Stimulated activated CD4-positive, alpha-beta T cell treated with anti-CD3 and anti-CD28 coated beads, Interleukin-4, amount 100 ng/mL, for 24 hours (primary cell): ENCODE measurements around the gene CRIM1.

Source experiments
- DNase-seq: peaks from one replicate; pipeline ENCODE4 v3.0.0-alpha.2; 2020

Gene CRIM1

GRCh38 chr2:36376319-36376765 is 20.8 kb downstream of the CRIM1 start:
- no peak for DNase-seq

GRCh38 chr2:36376992-36377738 is 21.6 kb downstream of the CRIM1 start:
- no peak for DNase-seq

- no peak for DNase-seq
Observed at GRCh38 chr2:36379710-36380448, 24.3 kb downstream of the CRIM1 start.

GRCh38 chr2:36380624-36381481 is 25.3 kb downstream of the CRIM1 start:
- no peak for DNase-seq

- DNase-seq: no peak
Observed at GRCh38 chr2:36381993-36382392, 26.4 kb downstream of the CRIM1 start.

GRCh38 chr2:36382472-36382871 is 26.9 kb downstream of the CRIM1 start:
- no peak for DNase-seq

GRCh38 chr2:36383726-36384125 is 28.1 kb downstream of the CRIM1 start:
- DNase-seq: no peak

- no peak for DNase-seq
Observed at GRCh38 chr2:36384454-36384853, 28.9 kb downstream of the CRIM1 start.

- no peak for DNase-seq
Observed at GRCh38 chr2:36385603-36386002, 30.0 kb downstream of the CRIM1 start.

- no peak for DNase-seq
Observed at GRCh38 chr2:36387258-36387916, 31.8 kb downstream of the CRIM1 start.

GRCh38 chr2:36388472-36388871 is 32.9 kb downstream of the CRIM1 start:
- DNase-seq: no peak

- DNase-seq: no peak
Observed at GRCh38 chr2:36389091-36389564, 33.5 kb downstream of the CRIM1 start.

GRCh38 chr2:36389577-36389976 is 34.0 kb downstream of the CRIM1 start:
- DNase-seq: no peak

- no peak for DNase-seq
Observed at GRCh38 chr2:36392571-36393255, 37.1 kb downstream of the CRIM1 start.

GRCh38 chr2:36393738-36394256 is 38.2 kb downstream of the CRIM1 start:
- no peak for DNase-seq

- DNase-seq: no peak
Observed at GRCh38 chr2:36394804-36395203, 39.2 kb downstream of the CRIM1 start.

GRCh38 chr2:36395866-36396265 is 40.3 kb downstream of the CRIM1 start:
- no peak for DNase-seq

- DNase-seq: no peak
Observed at GRCh38 chr2:36396878-36397539, 41.4 kb downstream of the CRIM1 start.

- DNase-seq: no peak
Observed at GRCh38 chr2:36397728-36398413, 42.3 kb downstream of the CRIM1 start.

- DNase-seq: no peak
Observed at GRCh38 chr2:36399050-36399449, 43.5 kb downstream of the CRIM1 start.
